ENCODE data around the gene ATP2C2. TPM values are rescaled to one million over a fixed set of nuclear protein-coding genes. Genes with fewer than 3 reads are reported as not detected.
A peak's percentile ranks its signal among the peaks of the same experiment; 100 is the strongest.

Gene ATP2C2
- polyA plus RNA-seq, 1 of the 3 experiments (the other 2 are of a cell fraction), result 0.33 TPM

DNA sequence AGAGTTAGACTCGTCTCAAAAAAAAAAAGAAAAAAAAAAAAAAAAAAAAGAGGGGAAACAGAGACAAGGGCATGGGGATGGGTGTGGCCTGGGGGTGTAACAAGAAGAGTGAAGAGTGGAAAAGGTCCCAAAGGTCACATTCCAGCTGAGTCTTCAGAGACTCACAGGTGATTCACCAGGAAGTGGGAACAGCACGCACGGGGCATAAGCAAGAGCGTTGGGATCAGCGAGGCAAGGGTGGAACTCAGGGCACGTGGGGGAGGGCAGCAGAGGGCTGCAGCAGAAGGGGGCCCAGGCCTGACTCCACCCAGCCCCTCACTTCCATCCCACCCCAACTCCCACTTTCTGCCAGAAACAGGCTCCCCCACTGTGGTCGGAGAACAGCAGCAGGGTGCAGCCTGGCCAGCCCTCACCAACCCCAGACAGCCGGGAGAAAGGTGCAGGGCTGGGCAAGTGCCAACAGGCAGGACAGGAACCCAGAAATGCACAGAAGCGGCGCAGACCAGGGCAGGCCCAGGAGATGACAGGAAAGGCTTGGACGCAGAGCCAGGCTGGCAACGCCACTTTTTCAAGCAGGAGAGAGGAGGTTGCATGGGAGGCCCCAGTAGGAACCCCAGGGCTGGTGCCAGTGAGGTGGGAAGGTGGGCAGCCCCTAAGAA is 132.9 kb downstream of the ATP2C2 start:
- TF ChIP-seq, protein P1, sequence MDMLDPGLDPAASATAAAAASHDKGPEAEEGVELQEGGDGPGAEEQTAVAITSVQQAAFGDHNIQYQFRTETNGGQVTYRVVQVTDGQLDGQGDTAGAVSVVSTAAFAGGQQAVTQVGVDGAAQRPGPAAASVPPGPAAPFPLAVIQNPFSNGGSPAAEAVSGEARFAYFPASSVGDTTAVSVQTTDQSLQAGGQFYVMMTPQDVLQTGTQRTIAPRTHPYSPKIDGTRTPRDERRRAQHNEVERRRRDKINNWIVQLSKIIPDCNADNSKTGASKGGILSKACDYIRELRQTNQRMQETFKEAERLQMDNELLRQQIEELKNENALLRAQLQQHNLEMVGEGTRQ (IDR thresholded peaks at IDR 0.05; ENCODE audit: borderline replicate concordance, low read depth, low read length), result no peak
- TF ChIP-seq JUND (IDR thresholded peaks at IDR 0.05) (0 out of 2 replicates have a peak, but pooled peaks have one; percentile 13), YY1 (IDR thresholded peaks at IDR 0.05; ENCODE audit: low read depth) (no peak), TAF1 (IDR thresholded peaks at IDR 0.05; ENCODE audit: borderline replicate concordance, low read depth, low read length) (no peak), RXRA (IDR thresholded peaks at IDR 0.05; ENCODE audit: borderline replicate concordance, low read depth) (peak; percentile 70; the same call in 1 of the 2 replicates), TCF12 (IDR thresholded peaks at IDR 0.05) (peak; percentile 6; the same call in 1 of the 2 replicates)
- TF ChIP-seq, protein P2, sequence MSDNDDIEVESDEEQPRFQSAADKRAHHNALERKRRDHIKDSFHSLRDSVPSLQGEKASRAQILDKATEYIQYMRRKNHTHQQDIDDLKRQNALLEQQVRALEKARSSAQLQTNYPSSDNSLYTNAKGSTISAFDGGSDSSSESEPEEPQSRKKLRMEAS (IDR thresholded peaks at IDR 0.05; ENCODE audit: low read depth), result peak; percentile 69
- TF ChIP-seq, protein P3, sequence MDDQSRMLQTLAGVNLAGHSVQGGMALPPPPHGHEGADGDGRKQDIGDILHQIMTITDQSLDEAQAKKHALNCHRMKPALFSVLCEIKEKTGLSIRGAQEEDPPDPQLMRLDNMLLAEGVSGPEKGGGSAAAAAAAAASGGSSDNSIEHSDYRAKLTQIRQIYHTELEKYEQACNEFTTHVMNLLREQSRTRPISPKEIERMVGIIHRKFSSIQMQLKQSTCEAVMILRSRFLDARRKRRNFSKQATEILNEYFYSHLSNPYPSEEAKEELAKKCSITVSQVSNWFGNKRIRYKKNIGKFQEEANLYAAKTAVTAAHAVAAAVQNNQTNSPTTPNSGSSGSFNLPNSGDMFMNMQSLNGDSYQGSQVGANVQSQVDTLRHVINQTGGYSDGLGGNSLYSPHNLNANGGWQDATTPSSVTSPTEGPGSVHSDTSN (IDR thresholded peaks at IDR 0.05), result no peak

DNA sequence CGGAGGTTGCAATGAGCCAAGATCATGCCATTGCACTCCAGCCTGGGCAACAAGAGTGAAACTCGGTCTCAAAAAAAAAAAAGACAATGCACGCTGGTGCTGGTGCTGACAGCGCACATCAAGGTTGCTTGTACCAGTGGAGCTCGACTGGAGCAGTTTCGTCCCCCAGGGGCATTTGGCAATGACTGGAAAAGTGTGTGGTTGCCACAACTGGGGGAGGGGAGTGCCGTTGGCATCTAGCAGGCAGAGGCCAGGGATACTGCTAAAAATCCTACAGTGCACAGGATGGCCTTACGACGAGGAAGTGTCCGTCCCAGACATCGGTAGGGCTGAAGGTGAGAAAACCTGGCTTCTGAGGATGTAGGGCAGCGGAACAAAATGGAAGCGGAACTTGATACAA is 133.7 kb downstream of the ATP2C2 start:
- Histone ChIP-seq H3F3A (replicated peaks; ENCODE audit: insufficient read depth) (no peaks in the 10 kb centered on the region), H3K27ac (ENCODE audit: low read depth in 2 of 2, low read length in 1 of 2) (no peak overlapping the region), H3K27me3 (ENCODE audit: insufficient read depth) (no peaks in the 10 kb centered on the region), H3K9ac (no peak overlapping the region), H3K36me3 (replicated peaks in 1 of 2; ENCODE audit: control insufficient read depth in 1 of 2, insufficient read depth in 2 of 2, low read length in 1 of 2) (peaks cover 8 to 18% of the 10 kb centered on the region in 2 experiments), H3K4me2 (no peak overlapping the region), H4K20me1 (ENCODE audit: insufficient read depth) (no peaks in the 10 kb centered on the region), H3K9me3 (no peaks in the 10 kb centered on the region), H3K79me2 (ENCODE audit: insufficient read depth) (peaks cover 48% of the 10 kb centered on the region; the same call in 1 of the 2 replicates), H3K9me2 (no peaks in the 10 kb centered on the region), H2AFZ (ENCODE audit: low read depth) (no peak overlapping the region), H3K4me3 (ENCODE audit: low read depth in 2 of 2, low read length in 1 of 2) (no peak overlapping the region), H3K4me1 (ENCODE audit: control insufficient read depth in 1 of 2, insufficient read depth in 2 of 2, low read depth in 1 of 2, low read length in 1 of 2) (peaks cover 14 to 18% of the 10 kb centered on the region in 2 experiments; a peak in 3 of 4 replicates)
- 95% methylated on average over 13 of the region's 13 CpGs for WGBS (ENCODE audit: low lambda C conversion rate)
- DNase-seq, result no peak
- ChIA-PET POLR2A (no interaction called here), CTCF (interaction anchor here (1.1 kb wide), 1 partner anchor 9 kb away, joined by 3 read pairs; no protein-coding TSS in a partner anchor)
- TF ChIP-seq NFIC (IDR thresholded peaks at IDR 0.05; ENCODE audit: borderline replicate concordance) (no peak), SMC3 (IDR thresholded peaks at IDR 0.05; ENCODE audit: low read depth, low read length) (no peak), TEAD4 (IDR thresholded peaks at IDR 0.05; ENCODE audit: borderline replicate concordance, insufficient read depth) (no peak), FOXJ3 (CRISPR knock-in tag; IDR thresholded peaks at IDR 0.05) (no peak), FOXM1 (IDR thresholded peaks at IDR 0.05; ENCODE audit: low read depth) (no peak), TAF1 (IDR thresholded peaks at IDR 0.05; ENCODE audit: borderline replicate concordance, low read depth, low read length) (no peak), SIN3A (IDR thresholded peaks at IDR 0.05; ENCODE audit: borderline replicate concordance, low read depth, low read length) (no peak), GATA2 (CRISPR knock-in tag; IDR thresholded peaks at IDR 0.05) (no peak), JUND (IDR thresholded peaks at IDR 0.05) (no peak), FOSL2 (IDR thresholded peaks at IDR 0.05; ENCODE audit: borderline replicate concordance, low read depth) (no peak), RXRA (IDR thresholded peaks at IDR 0.05; ENCODE audit: borderline replicate concordance, low read depth) (no peak)
- TF ChIP-seq, protein P4, sequence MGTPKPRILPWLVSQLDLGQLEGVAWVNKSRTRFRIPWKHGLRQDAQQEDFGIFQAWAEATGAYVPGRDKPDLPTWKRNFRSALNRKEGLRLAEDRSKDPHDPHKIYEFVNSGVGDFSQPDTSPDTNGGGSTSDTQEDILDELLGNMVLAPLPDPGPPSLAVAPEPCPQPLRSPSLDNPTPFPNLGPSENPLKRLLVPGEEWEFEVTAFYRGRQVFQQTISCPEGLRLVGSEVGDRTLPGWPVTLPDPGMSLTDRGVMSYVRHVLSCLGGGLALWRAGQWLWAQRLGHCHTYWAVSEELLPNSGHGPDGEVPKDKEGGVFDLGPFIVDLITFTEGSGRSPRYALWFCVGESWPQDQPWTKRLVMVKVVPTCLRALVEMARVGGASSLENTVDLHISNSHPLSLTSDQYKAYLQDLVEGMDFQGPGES (IDR thresholded peaks at IDR 0.05; ENCODE audit: low read depth, low read length), result no peak
- TF ChIP-seq, protein P2 (IDR thresholded peaks at IDR 0.05; ENCODE audit: low read depth), result no peak
- TF ChIP-seq, protein P5, sequence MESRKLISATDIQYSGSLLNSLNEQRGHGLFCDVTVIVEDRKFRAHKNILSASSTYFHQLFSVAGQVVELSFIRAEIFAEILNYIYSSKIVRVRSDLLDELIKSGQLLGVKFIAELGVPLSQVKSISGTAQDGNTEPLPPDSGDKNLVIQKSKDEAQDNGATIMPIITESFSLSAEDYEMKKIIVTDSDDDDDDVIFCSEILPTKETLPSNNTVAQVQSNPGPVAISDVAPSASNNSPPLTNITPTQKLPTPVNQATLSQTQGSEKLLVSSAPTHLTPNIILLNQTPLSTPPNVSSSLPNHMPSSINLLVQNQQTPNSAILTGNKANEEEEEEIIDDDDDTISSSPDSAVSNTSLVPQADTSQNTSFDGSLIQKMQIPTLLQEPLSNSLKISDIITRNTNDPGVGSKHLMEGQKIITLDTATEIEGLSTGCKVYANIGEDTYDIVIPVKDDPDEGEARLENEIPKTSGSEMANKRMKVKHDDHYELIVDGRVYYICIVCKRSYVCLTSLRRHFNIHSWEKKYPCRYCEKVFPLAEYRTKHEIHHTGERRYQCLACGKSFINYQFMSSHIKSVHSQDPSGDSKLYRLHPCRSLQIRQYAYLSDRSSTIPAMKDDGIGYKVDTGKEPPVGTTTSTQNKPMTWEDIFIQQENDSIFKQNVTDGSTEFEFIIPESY (IDR thresholded peaks at IDR 0.05; ENCODE audit: borderline replicate concordance, low read depth), result no peak

More for the DNA sequence above, 132.9 kb downstream of the ATP2C2 start:
- H3K27me3 ChIP-seq (ENCODE audit: insufficient read depth), result no peaks in the 10 kb centered on the region
- no peaks in the 10 kb centered on the region for H3K9me2 ChIP-seq
- no peak overlapping the region for H3K27ac ChIP-seq (ENCODE audit: low read depth in 2 of 2, low read length in 1 of 2)
- ChIA-PET CTCF (no interaction called here), POLR2A (interaction anchor here (0.6 kb wide), 1 partner anchor 36 kb away, joined by 5 read pairs; no protein-coding TSS in a partner anchor)
- peaks cover 48% of the 10 kb centered on the region; the same call in 1 of the 2 replicates for H3K79me2 ChIP-seq (ENCODE audit: insufficient read depth)
- peaks cover 14 to 27% of the 10 kb centered on the region in 2 experiments for H3K36me3 ChIP-seq (replicated peaks in 1 of 2; ENCODE audit: control insufficient read depth in 1 of 2, insufficient read depth in 2 of 2, low read length in 1 of 2)
- H3F3A ChIP-seq (replicated peaks; ENCODE audit: insufficient read depth), result no peaks in the 10 kb centered on the region
- peaks cover 14 to 18% of the 10 kb centered on the region in 2 experiments; a peak in 3 of 4 replicates for H3K4me1 ChIP-seq (ENCODE audit: control insufficient read depth in 1 of 2, insufficient read depth in 2 of 2, low read depth in 1 of 2, low read length in 1 of 2)
- WGBS (ENCODE audit: low lambda C conversion rate), result 58% methylated on average over 11 of the region's 12 CpGs
- H2AFZ ChIP-seq (ENCODE audit: low read depth), result no peak overlapping the region
- no peak overlapping the region for H3K4me2 ChIP-seq
- H3K4me3 ChIP-seq (ENCODE audit: low read depth in 2 of 2, low read length in 1 of 2), result no peak overlapping the region
- no peaks in the 10 kb centered on the region for H4K20me1 ChIP-seq (ENCODE audit: insufficient read depth)
- no peak overlapping the region for H3K9ac ChIP-seq
- no peak for DNase-seq
- no peaks in the 10 kb centered on the region for H3K9me3 ChIP-seq

Measured in SK-N-SH (cell line).